ENCODE results near the gene PSG11. TPM values are rescaled to one million over a fixed set of nuclear protein-coding genes. Genes with fewer than 3 reads are reported as not detected.

The PSG11 gene
- total and polyA plus RNA-seq, 11 donors = not detected

DNA sequence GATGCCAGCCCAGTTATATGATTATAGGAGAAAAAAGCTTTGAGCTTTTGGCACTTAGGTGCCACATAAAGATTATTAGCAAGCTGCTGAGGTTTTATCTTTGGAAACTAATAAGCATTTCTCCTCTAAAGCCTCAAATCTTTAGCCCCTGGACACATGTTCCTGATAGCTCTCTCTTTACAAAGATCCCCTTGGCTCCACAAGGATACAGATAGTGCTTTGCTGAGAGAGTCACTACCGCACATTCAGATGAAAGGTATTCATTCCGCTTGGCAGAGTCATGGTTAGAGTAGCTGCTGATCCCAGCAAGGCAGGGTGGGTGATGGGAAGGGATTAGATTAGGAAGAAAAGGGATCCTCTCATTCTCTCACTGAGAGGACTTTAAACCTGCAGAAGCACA lies 61.1 kb downstream of the PSG11 start:
- intact Hi-C loops (cut with DNase I) = no loop called here
- Histone ChIP-seq H3K27ac (no peak overlapping the region), H3K36me3 (no peaks in the 10 kb centered on the region), H3K9me3 (no peaks in the 10 kb centered on the region), H3K4me3 (no peak overlapping the region), H3K4me1 (no peaks in the 10 kb centered on the region), H3K27me3 (peaks cover 0 to 5% (median 0%) of the 10 kb centered on the region in 9 donors)
- ATAC-seq = no peak
- TF ChIP-seq POLR2A (IDR thresholded peaks at IDR 0.05) (no peak), CTCF (IDR thresholded peaks at IDR 0.05) (no peak)
- DNase-seq = no peak
- 84 to 88% (median 86%) methylated on average over 2 of the region's 2 CpGs for WGBS, 4 donors

- TF ChIP-seq POLR2A (IDR thresholded peaks at IDR 0.05) (no peak), CTCF (IDR thresholded peaks at IDR 0.05) (no peak)
- WGBS, 4 donors = 84 to 89% (median 87%) methylated on average over 6 of the region's 6 CpGs
- DNase-seq = no peak
- Histone ChIP-seq H3K4me3 (no peak overlapping the region), H3K27ac (no peak overlapping the region), H3K4me1 (no peaks in the 10 kb centered on the region), H3K27me3 (no peaks in the 10 kb centered on the region), H3K36me3 (no peaks in the 10 kb centered on the region), H3K9me3 (no peaks in the 10 kb centered on the region)
- intact Hi-C loops (cut with DNase I) = no loop called here
- no peak for ATAC-seq
Measured at GRCh38 chr19:42961119-42961518, 65.2 kb downstream of the PSG11 start.

Other genes starting within 250 kb of the PSG11 start
- gene PSG1, start 146.8 kb downstream of the PSG11 start, total RNA-seq = not detected
- gene PSG1, start 146.8 kb downstream of the PSG11 start, polyA plus RNA-seq = not detected
- not detected for gene PSG6, start 108.6 kb downstream of the PSG11 start, total RNA-seq
- gene PSG6, start 108.6 kb downstream of the PSG11 start, polyA plus RNA-seq = not detected
- not detected for gene PSG7, start 89.3 kb downstream of the PSG11 start, total RNA-seq
- gene PSG7, start 89.3 kb downstream of the PSG11 start, polyA plus RNA-seq = not detected
- not detected for gene PSG2, start 56.2 kb upstream of the PSG11 start, total RNA-seq
- not detected for gene PSG2, start 56.2 kb upstream of the PSG11 start, polyA plus RNA-seq
- not detected for gene PSG5, start 160.1 kb upstream of the PSG11 start, total RNA-seq
- gene PSG5, start 160.1 kb upstream of the PSG11 start, polyA plus RNA-seq = not detected
- gene PSG4, start 179.2 kb upstream of the PSG11 start, total RNA-seq = not detected
- not detected for gene PSG4, start 179.2 kb upstream of the PSG11 start, polyA plus RNA-seq
- gene PSG9, start 243.1 kb upstream of the PSG11 start, total RNA-seq = not detected
- gene PSG9, start 243.1 kb upstream of the PSG11 start, polyA plus RNA-seq = not detected

Measured in heart left ventricle (tissue), 16 donors.